H9 (cell line): Measurements from ENCODE around the gene ZNF18. TPM values are rescaled to one million over a fixed set of nuclear protein-coding genes. Genes with fewer than 3 reads are reported as not detected.

Experiments used
- DNase-seq: peaks from one replicate; pipeline ENCODE4 v3.0.0-alpha.2; 2017
- H2AFZ ChIP-seq: one replicate; pipeline ENCODE4 v1.6.1; 2013; ENCODE audit warnings: mild to moderate bottlenecking, low read length, control low read depth, moderate library complexity
- H2AK5ac ChIP-seq: 2 replicates; pipeline ENCODE4 v1.6.1; 2013; ENCODE audit warnings: low read length, control low read depth, mixed read lengths; ENCODE audit not compliant: insufficient read length
- H2BK120ac ChIP-seq: one replicate; pipeline ENCODE4 v1.6.1; 2013; ENCODE audit warnings: low read depth, mild to moderate bottlenecking, low read length, control low read depth, inconsistent platforms; ENCODE audit not compliant: poor library complexity, severe bottlenecking
- H2BK12ac ChIP-seq: 2 replicates; pipeline ENCODE4 v1.6.1; 2013; ENCODE audit warnings: low read length, control low read depth, mixed read lengths, low read depth; ENCODE audit not compliant: insufficient read length
- H2BK15ac ChIP-seq: 2 replicates; pipeline ENCODE4 v1.6.1; 2013; ENCODE audit warnings: low read depth, low read length, control low read depth
- H2BK20ac ChIP-seq: one replicate; pipeline ENCODE4 v1.6.1; 2013; ENCODE audit warnings: low read depth, mild to moderate bottlenecking, low read length, control low read depth, inconsistent platforms; ENCODE audit not compliant: poor library complexity, severe bottlenecking
- H2BK5ac ChIP-seq: 2 replicates; pipeline ENCODE4 v1.6.1; 2013; ENCODE audit warnings: low read length, control low read depth, mixed read lengths; ENCODE audit not compliant: insufficient read length
- H3K14ac ChIP-seq: 2 replicates; pipeline ENCODE4 v1.6.1; 2013; ENCODE audit warnings: low read length, control low read depth; ENCODE audit not compliant: insufficient read depth
- H3K18ac ChIP-seq: 2 replicates; pipeline ENCODE4 v1.6.1; 2013; ENCODE audit warnings: low read depth, mild to moderate bottlenecking, mixed read lengths, low read length, control low read depth; ENCODE audit not compliant: insufficient read length
- H3K23ac ChIP-seq: 2 replicates; pipeline ENCODE4 v1.6.1; 2013; ENCODE audit warnings: low read length, control low read depth, mixed read lengths, low read depth; ENCODE audit not compliant: insufficient read length
- H3K23me2 ChIP-seq: 2 replicates; pipeline ENCODE4 v1.6.1; 2013; ENCODE audit warnings: low read depth, mild to moderate bottlenecking, mixed read lengths, low read length, control low read depth; ENCODE audit not compliant: insufficient read length, poor library complexity, severe bottlenecking
- H3K27ac ChIP-seq: 2 replicates; pipeline ENCODE4 v1.5.1; 2013; ENCODE audit warnings: low read length, control low read depth, mixed read lengths, low read depth; ENCODE audit not compliant: insufficient read length
- H3K27me3 ChIP-seq: 2 replicates; pipeline ENCODE4 v1.6.1; 2013; ENCODE audit warnings: low read length, control low read depth, inconsistent platforms; ENCODE audit not compliant: insufficient read depth
- H3K4ac ChIP-seq: 2 replicates; pipeline ENCODE4 v1.6.1; 2013; ENCODE audit warnings: low read depth, mild to moderate bottlenecking, control low read depth, inconsistent platforms, low read length, moderate library complexity
- H3K4me1 ChIP-seq: 2 replicates; pipeline ENCODE4 v1.6.1; 2013; ENCODE audit warnings: low read length, control low read depth, inconsistent platforms; ENCODE audit not compliant: insufficient read depth
- H3K4me2 ChIP-seq: 2 replicates; pipeline ENCODE4 v1.6.1; 2013; ENCODE audit warnings: low read length, control low read depth, mixed read lengths; ENCODE audit not compliant: insufficient read length, insufficient read depth
- H3K56ac ChIP-seq: 2 replicates; pipeline ENCODE4 v1.6.1; 2013; ENCODE audit warnings: low read depth, mild to moderate bottlenecking, mixed read lengths, low read length, control low read depth; ENCODE audit not compliant: insufficient read length
- H3K79me1 ChIP-seq: 2 replicates; pipeline ENCODE4 v1.6.1; 2013; ENCODE audit warnings: low read depth, mild to moderate bottlenecking, moderate library complexity, low read length, control low read depth, inconsistent platforms; ENCODE audit not compliant: insufficient read depth, poor library complexity, severe bottlenecking
- H3K79me2 ChIP-seq: 2 replicates; pipeline ENCODE4 v1.6.1; 2013; ENCODE audit warnings: low read length, control low read depth, inconsistent platforms; ENCODE audit not compliant: insufficient read depth
- H3K9ac ChIP-seq: 2 replicates; pipeline ENCODE4 v1.6.1; 2013; ENCODE audit warnings: low read length, control low read depth, mixed read lengths; ENCODE audit not compliant: insufficient read length; ENCODE audit errors: extremely low read depth
- H3K9me3 ChIP-seq: one replicate; pipeline ENCODE4 v1.6.1; 2013; ENCODE audit warnings: low read depth, low read length, inconsistent platforms; ENCODE audit not compliant: control insufficient read depth
- H3T11ph ChIP-seq: one replicate; pipeline ENCODE4 v1.6.1; 2013; ENCODE audit warnings: mild to moderate bottlenecking, low read length, control low read depth, inconsistent platforms
- H4K20me1 ChIP-seq: one replicate; pipeline ENCODE4 v1.6.1; 2013; ENCODE audit not compliant: control insufficient read depth, insufficient read length, insufficient read depth
- H4K5ac ChIP-seq: 2 replicates; pipeline ENCODE4 v1.6.1; 2013; ENCODE audit warnings: low read depth, mild to moderate bottlenecking, mixed read lengths, low read length, control low read depth; ENCODE audit not compliant: insufficient read length
- H4K8ac ChIP-seq: replicated peaks from 2 replicates; pipeline ENCODE4 v1.6.1; 2013; ENCODE audit warnings: low read length, control low read depth, mixed read lengths, low read depth; ENCODE audit not compliant: insufficient read length
- H4K91ac ChIP-seq: 2 replicates; pipeline ENCODE4 v1.6.1; 2013; ENCODE audit warnings: low read depth, mild to moderate bottlenecking, moderate library complexity, mixed read lengths, low read length, control low read depth; ENCODE audit not compliant: insufficient read length
- H3K27ac Mint-ChIP-seq, 3 experiments: 2 replicates in 2 of 3; 3 replicates in 1 of 3; pipeline ENCODE4 v1.8.0; 2020 to 2021; ENCODE audit warnings: mixed read lengths in 3 of 3, mild to moderate bottlenecking in 1 of 3, moderate library complexity in 1 of 3
- H3K27me3 Mint-ChIP-seq: 2 replicates; pipeline ENCODE4 v1.8.0; 2021; ENCODE audit warnings: low read depth, mild to moderate bottlenecking, moderate library complexity, mixed read lengths
- H3K36me3 Mint-ChIP-seq, 3 experiments: 2 replicates in 2 of 3; 3 replicates in 1 of 3; pipeline ENCODE4 v1.8.0; 2020 to 2021; ENCODE audit warnings: low read depth in 3 of 3, mixed read lengths in 3 of 3; ENCODE audit not compliant: insufficient read depth in 1 of 3
- H3K4me1 Mint-ChIP-seq, 2 experiments: 2 replicates each; pipeline ENCODE4 v1.8.0; 2020; ENCODE audit warnings: mixed read lengths in 2 of 2
- H3K4me3 Mint-ChIP-seq, 2 experiments: 2 replicates in 1 of 2; 3 replicates in 1 of 2; pipeline ENCODE4 v1.8.0; 2020 to 2021; ENCODE audit warnings: mild to moderate bottlenecking in 2 of 2, mixed read lengths in 2 of 2, moderate library complexity in 1 of 2
- H3K9me3 Mint-ChIP-seq, 2 experiments: 2 replicates in 1 of 2; 3 replicates in 1 of 2; pipeline ENCODE4 v1.8.0; 2020; ENCODE audit warnings: mild to moderate bottlenecking in 2 of 2, mixed read lengths in 2 of 2, moderate library complexity in 1 of 2
- WGBS: extraction: QIAGEN DNeasy Blood & Tissue Kit; methylation state at CpG from one replicate; pipeline ENCODE4 v1.1.7; 2013; ENCODE audit warnings: missing lambda C conversion rate, low lambda C conversion rate, mixed read lengths; ENCODE audit not compliant: insufficient read length; ENCODE audit errors: extremely low coverage; 5-methylcytosine and 5-hydroxymethylcytosine counted together
- total RNA-seq: library from RNA; stranded (reverse); gene quantifications from 2 replicates; pipeline ENCODE4 v1.2.1, GENCODE V29; 2021
- TF ChIP-seq, protein P1 (sequence below): fragments of 200-600 bp; sonication (generic); conservative IDR thresholded peaks from 3 replicates; pipeline ENCODE4 v1.8.0; 2021; ENCODE audit warnings: antibody characterized with exemption, mild to moderate bottlenecking

Gene ZNF18
- total RNA-seq, 1 experiment from 2014 or later = 6.8 TPM

DNA sequence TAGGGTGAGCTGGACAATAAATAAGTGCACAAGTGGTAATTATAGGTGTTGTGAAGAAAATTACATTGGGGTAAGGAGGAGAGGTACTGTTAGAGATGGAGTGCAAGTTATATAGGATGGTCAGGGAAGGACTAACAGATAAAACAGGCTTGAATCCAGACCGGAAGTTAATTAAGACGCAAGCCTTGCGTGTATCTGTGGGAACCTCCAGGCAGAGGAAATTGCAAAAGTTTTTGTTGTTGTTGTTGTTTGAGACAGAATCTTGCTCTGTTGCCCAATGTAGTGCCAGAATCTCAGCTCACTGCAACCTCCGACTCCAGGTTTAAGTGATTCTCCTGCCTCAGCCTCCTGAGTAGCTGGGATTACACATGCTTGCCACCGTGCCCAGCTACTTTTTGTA lies 2.4 kb upstream of the ZNF18 start:
- H3K56ac ChIP-seq = no peak overlapping the region
- no peaks in the 10 kb centered on the region for H3K79me1 ChIP-seq
- no peaks in the 10 kb centered on the region for H3K4me1 ChIP-seq
- no peak for DNase-seq
- H3K9me3 ChIP-seq = no peaks in the 10 kb centered on the region
- WGBS = no CpG with 5 or more reads among the region's 5 CpGs
- no peak overlapping the region for H3K23ac ChIP-seq
- no peaks in the 10 kb centered on the region for H3K36me3 Mint-ChIP-seq
- H4K91ac ChIP-seq = no peak overlapping the region
- H3K4ac ChIP-seq = no peak overlapping the region
- no peaks in the 10 kb centered on the region for H3K79me2 ChIP-seq
- no peak overlapping the region for H2BK120ac ChIP-seq
- H2BK20ac ChIP-seq = no peak overlapping the region
- no peak overlapping the region for H3K4me2 ChIP-seq
- H3K27ac Mint-ChIP-seq = no peak overlapping the region
- H3K4me1 Mint-ChIP-seq = peaks cover 11 to 12% of the 10 kb centered on the region in 2 experiments
- H2BK5ac ChIP-seq = no peak overlapping the region
- H3K9ac ChIP-seq = no peak overlapping the region
- H3K27me3 Mint-ChIP-seq = no peaks in the 10 kb centered on the region
- no peak overlapping the region for H4K5ac ChIP-seq
- H2BK15ac ChIP-seq = no peak overlapping the region
- H3K23me2 ChIP-seq = peaks cover 12% of the 10 kb centered on the region
- H3K14ac ChIP-seq = no peak overlapping the region
- no peak overlapping the region for H3K27ac ChIP-seq
- H3K18ac ChIP-seq = no peak overlapping the region
- no peaks in the 10 kb centered on the region for H3K27me3 ChIP-seq
- TF ChIP-seq, protein P1, sequence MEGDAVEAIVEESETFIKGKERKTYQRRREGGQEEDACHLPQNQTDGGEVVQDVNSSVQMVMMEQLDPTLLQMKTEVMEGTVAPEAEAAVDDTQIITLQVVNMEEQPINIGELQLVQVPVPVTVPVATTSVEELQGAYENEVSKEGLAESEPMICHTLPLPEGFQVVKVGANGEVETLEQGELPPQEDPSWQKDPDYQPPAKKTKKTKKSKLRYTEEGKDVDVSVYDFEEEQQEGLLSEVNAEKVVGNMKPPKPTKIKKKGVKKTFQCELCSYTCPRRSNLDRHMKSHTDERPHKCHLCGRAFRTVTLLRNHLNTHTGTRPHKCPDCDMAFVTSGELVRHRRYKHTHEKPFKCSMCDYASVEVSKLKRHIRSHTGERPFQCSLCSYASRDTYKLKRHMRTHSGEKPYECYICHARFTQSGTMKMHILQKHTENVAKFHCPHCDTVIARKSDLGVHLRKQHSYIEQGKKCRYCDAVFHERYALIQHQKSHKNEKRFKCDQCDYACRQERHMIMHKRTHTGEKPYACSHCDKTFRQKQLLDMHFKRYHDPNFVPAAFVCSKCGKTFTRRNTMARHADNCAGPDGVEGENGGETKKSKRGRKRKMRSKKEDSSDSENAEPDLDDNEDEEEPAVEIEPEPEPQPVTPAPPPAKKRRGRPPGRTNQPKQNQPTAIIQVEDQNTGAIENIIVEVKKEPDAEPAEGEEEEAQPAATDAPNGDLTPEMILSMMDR = no peak
- no peaks in the 10 kb centered on the region for H3K9me3 Mint-ChIP-seq
- no peak overlapping the region for H2AK5ac ChIP-seq
- H3T11ph ChIP-seq = no peak overlapping the region
- no peak overlapping the region for H4K8ac ChIP-seq
- H2BK12ac ChIP-seq = no peak overlapping the region
- no peak overlapping the region for H2AFZ ChIP-seq
- no peak overlapping the region; a peak in 1 of 5 replicates for H3K4me3 Mint-ChIP-seq
- no peaks in the 10 kb centered on the region for H4K20me1 ChIP-seq
